Stimulated activated CD8-positive, alpha-beta memory T cell treated with anti-CD3 and anti-CD28 coated beads, Interleukin-15, amount 100 ng/mL, for 48 hours (primary cell): Measurements from ENCODE around the gene SPOUT1.
"Not testable (repeated sequence)": the region's sequence is repeated elsewhere in the genome, so short reads cannot be mapped to it uniquely, and the experiment has no call there.

Source experiments
- DNase-seq, 2 donors: peaks; one replicate each; pipeline ENCODE4 v3.0.0-alpha.2; 2020; ENCODE audit warnings: low read depth in 2 of 2

Gene SPOUT1, protein sequence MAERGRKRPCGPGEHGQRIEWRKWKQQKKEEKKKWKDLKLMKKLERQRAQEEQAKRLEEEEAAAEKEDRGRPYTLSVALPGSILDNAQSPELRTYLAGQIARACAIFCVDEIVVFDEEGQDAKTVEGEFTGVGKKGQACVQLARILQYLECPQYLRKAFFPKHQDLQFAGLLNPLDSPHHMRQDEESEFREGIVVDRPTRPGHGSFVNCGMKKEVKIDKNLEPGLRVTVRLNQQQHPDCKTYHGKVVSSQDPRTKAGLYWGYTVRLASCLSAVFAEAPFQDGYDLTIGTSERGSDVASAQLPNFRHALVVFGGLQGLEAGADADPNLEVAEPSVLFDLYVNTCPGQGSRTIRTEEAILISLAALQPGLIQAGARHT

DNA sequence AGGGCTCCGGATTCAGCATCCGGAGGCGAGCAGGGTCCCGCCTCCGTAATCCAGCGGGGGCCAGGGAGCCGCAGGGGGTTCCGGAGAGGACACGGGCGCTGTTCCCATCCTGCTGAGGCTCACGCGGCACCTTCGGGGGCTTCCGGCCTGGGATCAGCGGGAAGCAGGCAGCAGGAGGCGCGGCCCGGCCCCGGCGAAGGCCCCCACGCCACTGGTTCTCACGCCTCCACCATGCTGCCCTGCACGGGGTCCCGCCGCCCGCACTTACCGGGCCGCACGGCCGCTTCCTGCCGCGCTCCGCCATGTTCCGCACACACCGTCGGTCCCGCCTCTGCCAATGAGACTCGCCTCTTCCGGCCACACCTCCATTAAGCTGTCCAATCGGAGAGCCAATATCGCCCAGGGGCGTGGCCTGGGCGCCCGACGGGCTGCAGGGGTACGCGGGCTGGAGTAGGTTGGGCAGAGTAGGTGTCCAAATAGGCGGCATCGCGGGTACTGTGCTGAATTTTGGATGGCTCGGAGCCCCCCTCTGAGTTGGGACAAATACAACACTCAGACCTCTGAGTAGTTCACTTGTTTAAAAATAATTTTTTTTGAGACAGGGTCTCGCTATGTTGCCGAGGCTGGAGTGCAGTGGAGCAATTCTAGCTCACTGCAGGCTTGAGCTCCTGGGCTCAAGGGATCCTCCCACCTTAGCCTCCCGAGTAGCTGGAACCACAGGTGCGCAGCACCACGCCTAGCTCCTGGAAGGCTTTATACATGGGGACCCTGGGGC is at the start of gene SPOUT1:
SPOUT1 (minus strand) TSS at position 318 of the 775 bp plus-strand sequence; CDS start at position 304, 14 bp downstream.
- peak; percentile 91 to 92 for DNase-seq

DNA sequence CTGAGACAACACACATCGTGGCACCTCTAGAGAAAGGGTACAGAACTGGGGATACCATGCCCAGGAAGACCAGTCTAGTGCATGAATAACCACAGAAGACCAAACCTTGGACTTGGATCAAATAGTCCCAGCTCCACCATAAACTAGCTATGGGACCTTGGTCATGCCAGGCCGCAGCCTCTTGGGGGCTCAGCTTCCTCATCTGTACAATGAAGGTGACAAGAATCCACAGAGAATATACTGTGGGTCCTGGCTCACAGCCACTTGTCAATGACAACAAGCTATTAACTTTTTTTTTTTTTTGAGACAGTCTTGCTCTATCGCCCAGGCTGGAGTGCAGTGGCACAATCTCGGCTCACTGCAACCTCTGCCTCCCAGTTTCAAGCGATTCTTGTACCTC is 48.3 kb upstream of the SPOUT1 start:
- no peak for DNase-seq

DNA sequence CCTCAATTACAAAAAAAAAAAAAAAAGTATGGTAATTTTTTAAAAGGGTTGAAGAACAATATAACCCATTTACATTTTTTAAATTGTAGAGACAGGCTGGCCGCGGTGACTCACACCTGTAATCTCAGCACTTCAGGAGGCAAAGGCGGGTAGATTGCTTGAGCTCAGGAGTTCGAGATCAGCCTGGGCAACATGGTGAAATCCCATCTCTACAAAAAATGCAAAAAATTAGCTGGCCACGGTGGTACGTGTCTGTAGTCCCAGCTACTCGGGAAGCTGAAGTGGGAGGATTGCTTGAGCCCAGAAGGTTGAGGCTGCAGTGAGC is 41.3 kb upstream of the SPOUT1 start:
- not testable (repeated sequence) for DNase-seq

DNA sequence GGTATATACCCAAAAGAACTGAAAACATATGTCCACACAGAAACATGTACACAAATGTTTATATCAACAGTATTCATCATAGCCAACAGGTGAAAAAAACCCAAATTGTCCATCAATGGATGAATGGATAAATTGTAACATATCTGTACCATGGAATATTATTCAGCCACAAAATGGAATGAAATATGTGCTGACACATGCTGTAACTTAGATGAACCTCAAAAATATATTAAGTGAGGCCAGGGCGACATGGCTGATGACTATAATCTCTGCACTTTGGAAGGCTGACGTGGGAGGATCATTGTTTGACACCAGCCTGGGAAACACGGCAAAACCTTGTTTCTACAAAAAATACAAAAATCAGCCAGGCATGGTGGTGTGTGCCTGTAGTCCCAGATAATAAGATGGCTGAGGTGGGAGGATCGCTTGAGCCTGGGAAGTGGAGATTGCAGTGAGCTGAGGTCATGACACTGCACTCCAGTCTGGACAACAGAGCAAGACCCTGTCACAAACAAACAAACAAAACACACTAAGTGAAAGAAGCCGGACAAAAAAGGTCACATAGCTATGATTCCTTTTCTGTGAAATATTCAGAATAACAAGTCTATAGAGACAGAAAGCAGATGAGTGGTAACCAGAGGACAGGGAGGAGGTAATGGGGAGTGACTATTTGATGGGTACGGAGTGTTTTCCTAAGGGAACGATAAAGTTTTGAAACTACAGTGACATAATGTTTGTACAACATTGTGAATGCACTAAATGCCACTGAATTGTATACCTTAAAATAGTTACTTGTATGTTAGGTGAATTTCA is 40.7 kb upstream of the SPOUT1 start:
- no peak for DNase-seq

DNA sequence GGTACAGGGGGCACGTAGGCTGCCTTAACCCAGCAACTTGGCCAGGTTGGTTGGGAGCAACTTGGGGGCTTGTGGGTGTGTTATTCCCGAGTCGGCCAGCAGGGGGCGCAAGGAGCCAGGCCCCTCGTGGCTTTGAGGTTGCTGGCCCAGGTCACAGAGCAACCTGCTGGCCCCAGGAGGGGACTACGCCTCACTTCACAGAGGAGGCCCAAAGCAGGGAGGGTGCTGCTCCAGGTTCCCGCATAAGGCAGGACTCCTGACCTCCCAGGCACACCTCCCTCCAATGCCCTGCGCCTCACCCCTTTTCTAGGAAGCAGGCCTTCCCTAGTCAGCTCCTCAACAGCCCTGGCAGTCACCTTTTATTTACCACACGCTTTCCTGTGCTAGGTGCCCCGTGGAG is 34.1 kb upstream of the SPOUT1 start:
- DNase-seq: peak; percentile 68

DNA sequence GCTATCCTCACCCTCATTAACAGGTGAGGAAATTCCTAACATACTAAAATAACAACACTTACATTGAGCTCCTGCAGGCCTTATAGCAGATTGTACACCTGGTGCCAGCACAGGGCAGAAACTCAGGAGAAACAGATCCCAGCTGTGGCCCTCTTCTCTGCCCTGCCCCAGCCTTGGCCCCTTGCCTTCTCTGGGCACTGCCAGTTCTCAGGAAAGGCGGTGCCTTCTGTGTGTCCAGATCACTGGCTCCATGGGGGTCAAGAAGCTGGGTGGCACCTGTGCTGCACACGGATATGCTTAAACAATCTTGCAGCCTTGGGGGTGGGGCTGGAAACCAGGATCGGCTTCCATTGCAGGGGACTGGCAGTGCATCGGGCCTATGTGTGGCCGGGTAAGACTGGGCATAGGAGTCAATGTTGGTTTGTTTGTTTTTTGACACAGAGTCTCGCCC is 32.8 kb upstream of the SPOUT1 start:
- no peak for DNase-seq

DNA sequence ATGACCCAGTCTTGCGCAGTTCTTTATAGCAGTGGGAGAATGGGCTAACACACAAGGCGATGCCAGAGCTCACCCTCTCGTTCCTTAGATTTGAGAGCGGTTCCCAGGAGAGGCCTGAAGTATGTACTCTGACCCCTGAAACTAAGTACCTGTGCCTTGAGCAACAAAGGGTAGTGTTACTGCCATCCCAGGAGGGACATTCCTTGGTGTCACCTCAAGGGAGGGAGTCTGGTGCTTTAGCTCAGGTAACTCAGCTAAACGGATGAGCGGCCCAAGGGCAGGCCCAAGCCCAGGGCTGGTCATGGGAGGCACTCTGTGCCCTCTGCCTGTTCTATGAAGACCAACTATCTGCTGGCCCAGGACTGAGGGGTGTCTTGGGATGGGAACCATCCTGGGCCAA is 31.9 kb upstream of the SPOUT1 start:
- no peak for DNase-seq

DNA sequence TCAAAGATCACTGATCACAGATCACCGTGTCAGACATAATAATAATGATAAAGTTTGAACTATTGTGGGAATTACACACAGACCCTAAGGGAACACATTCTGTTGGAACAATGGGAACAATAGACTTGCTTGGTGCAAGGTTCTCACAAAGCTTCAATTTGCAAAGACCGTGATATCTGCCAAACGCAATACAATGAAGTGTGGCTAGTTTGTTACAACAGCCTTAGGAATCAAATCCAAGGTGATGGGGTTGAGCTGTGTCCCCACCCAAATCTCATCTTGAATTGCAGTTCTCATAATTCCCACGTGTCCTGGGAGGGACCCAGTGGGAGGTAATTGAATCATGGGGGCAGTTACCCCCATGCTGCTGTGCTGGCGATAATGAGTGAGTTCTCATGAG is 31.3 kb upstream of the SPOUT1 start:
- DNase-seq: no peak

DNA sequence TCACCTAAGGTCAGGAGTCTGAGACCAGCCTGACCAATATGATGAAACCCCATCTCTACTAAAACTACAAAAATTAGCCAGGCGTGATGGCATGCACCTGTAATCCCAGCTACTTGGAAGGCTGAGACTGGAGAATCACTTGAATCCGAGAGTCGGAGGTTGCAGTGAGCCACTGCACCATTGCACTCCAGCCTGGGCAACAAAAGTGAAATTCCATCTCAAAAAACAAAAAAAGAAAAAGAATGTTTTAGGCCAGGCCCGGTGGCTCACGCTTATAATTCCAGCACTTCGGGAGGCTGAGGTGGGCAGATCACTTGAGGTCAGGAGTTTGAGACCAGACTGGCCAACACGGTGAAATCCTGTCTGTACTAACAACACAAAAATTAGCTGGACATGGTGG is 28.9 kb upstream of the SPOUT1 start:
- not testable (repeated sequence) for DNase-seq

DNA sequence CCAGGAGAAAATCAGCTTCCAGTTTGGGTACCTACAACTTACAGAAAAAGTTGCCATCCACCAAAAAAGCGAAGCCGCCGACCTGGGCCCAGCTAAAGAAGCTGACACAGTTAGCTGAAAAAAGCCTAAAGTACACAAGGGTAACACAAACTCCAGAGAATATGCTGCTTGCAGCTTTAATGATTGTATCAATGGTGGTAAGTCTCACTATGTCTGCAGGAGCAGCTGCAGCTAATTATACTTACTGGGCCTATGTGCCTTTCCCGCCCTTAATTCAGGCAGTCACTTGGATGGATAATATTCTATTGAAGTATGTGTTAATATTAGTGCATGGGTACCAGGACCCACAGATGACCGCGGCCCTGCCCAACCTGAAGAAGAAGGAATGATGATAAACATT is 24.9 kb upstream of the SPOUT1 start:
- not testable (repeated sequence) for DNase-seq

DNA sequence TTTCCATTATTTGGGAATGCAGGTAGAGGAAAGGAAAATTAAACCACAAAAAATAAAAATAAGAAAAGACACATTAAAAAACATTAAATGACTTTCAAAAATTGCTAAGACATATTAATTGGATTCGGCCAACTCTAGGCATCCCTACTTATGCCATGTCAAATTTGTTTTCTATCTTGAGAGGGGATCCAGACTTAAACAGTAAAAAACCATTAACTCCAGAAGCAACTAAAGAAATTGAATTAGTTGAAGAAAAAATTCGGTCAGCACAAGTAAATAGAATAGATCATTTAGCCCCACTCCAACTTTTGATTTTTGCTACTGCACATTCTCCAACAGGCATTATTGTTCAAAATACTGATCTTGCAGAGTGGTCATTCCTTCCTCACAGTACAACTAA is 23.1 kb upstream of the SPOUT1 start:
- not testable (repeated sequence) for DNase-seq

DNA sequence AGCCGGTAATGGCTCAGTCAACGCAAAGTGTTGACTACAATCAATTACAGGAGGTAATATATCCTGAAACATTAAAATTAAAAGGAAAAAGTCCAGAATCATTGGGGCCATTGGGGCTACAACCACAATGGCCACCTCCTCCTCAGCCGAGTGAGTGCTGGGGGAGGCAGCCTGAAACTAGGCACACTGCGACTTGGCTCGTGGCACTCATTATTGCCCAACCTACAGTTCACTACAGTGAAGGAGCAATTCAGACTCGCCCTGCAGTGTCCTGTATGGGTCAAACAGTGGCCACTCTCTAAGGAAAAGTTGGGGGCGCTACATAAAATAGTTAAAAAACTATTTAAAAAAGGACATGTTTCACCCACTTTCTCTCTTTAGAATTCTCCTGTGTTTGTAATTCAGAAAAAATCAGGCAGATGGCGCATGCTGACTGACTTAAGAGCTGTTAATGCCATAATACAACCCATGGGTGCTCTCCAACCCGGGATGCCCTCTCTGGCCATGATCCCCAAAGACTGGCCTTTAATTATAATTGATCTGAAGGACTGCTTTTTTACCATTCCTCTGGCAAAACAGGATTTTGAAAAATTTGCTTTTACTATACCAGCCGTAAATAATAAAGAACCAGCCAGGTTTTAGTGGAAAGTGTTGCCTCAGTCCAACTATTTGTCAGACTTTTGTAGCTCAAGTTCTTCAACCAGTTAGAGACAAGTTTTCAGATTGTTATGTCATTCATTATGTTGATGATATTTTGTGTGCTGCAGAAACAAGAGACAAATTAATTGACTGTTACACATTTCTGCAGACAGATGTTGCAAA is 22.4 kb upstream of the SPOUT1 start:
- DNase-seq: not testable (repeated sequence)

DNA sequence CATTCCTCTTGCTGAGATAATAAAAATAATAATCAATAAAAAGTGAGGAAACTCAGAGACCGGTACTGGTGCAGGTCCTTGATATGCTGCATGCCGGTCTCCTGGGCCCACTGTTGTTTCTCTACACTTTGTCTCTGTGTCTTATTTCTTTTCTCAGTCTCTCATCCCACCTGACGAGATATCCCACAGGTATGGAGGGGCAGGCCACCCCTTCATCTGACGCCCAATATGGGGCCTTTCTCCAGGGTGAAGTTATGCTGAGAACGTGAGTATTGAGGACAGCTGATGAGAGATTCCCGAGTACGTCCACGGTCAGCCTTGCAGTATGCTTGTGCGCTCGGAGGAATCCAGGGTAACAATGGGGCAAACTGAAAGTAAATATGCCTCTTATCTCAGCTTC is 21.4 kb upstream of the SPOUT1 start:
- not testable (repeated sequence) for DNase-seq

DNA sequence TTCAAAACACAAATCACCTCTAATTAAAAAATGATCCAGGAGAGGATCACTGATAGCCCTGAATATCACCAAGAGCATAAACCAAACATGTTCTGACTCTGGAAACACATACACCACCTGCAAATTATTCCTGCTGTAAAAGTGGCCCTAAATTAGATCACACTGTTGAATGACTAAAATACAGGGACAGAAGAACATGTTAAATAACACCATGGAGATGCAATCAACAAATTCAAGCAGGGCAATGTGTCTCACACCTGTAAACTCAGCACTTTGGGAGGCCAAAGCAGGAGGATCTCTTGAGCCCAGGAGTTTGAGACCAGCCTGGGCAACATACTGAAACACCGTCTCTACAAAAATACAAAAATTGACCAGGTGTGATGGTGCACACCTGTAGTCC is 18.2 kb upstream of the SPOUT1 start:
- DNase-seq: no peak

DNA sequence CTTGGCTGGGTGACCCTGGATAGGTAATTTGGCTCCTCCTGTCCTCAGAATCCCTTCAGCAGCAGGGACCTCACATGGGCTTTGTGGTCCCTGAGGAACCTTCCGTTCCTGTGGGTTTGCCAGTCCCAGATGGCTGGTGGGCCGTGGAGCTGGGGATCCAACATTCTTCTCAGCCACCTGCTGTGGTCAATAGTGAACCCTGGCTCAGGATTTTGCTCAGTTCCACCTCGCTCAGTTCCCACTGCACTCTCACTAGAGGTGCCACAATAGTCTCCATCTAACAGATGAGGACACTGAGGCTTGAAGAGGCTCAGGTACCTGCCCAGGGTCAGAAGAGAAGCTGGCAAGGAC is 17.1 kb upstream of the SPOUT1 start:
- DNase-seq: no peak

DNA sequence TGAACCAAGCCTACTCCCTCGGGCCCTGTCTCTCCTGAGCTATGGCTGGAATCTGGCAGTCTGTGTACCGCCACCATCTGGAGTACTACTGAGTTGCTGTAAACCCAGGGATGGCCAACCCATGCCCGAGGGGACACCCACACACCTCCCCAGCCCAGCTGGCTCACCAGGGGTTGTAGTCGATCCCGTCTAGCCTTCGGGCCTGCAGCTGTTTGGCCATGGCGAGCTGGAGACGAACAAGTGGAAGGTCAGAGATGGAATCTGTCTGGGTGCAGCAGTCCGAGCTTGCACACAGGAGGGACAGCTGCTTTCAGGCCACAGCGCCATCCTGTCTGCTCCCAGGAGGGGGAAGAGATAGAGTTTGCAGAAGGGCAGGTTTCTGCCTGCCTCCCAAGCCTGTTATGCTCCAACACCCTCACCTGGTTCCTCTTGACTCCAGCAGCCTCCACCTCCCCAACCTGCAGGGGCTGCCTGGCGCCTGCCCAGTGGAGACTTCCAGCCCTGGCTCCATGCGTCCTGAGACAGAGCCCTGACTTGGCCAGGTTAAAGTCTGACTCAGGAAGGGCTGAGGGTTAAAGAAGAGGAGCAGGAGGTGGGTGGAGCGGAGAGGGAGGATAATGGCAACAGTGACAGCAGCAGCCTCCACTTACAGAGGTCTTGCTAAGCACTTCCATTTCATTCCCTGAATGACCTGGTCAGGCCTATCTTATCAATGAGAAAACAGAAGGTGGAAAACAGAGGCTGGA is 15.8 kb upstream of the SPOUT1 start:
- DNase-seq: no peak

DNA sequence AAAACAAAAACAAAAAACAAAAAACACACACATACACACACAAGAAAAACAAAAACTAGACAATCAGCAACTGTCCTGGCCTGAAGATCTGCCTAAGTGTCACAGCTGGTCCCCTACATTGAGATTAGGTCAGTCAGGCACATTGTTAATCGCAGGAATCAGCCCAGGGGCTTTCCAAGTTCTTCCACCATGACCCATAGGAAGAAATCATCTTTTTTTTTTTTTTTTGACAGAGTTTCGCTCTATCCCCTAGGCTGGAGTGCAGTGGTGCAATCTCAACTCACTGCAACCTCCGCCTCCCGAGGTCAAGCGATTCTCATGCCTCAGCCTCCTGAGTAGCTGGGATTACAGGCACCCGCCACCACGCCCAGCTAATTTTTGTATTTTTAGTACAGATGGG is 13.6 kb upstream of the SPOUT1 start:
- not testable (repeated sequence) for DNase-seq

DNA sequence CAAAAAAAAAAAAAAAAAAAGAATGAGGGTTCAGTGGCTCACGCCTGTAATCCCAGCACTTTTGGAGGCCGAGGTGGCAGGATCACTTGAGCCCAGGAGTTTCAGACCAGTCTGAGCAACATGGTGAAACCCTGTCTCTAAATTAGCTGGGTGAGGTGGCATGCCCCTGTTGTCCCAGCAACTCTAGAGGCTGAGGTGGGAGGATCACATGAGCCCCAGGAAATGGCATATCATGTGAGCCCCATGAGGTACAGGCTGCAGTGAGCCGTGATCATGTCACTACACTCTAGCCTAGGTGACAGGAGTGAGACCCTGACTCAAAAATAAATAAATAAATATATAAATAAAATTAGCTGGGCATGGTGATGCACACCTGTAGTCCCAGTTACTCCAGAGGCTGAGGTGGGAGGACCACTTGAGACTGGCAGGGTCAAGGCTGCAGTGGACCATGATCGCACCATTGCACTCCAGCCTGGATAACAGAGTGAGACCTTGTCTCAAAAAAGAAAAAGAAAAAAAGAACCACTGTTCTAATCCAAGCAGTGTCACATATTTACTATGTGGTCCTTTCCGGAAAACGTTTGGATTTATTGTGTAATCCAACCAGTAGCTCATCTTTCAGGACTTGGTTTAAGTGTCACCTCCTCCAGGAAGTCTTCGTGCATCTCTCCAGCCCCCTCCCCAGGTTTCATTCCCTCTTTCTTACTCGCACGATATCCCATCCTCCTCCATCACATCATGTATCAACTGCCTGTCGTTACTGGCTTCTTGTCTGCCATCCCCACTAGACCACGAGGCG is 12.3 kb upstream of the SPOUT1 start:
- DNase-seq: no peak

DNA sequence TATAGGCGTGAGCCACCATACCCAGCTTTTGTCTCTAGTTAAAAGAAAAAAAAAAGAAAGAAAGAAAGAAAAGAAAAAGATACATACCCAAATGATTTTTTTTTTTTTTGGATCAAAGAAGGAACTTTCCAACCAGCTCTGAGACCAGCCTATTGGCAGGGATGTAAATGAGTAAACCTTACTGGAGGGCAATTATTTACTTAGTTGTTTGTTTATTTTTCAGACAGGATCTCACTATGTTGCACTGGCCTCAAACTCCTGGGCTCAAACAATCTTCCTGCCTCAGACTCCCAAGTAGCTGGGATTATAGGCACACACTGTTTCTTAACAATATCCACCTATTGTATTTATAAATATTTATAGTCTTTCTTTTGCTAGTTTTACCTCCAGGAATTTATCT is 10.9 kb upstream of the SPOUT1 start:
- DNase-seq: no peak

DNA sequence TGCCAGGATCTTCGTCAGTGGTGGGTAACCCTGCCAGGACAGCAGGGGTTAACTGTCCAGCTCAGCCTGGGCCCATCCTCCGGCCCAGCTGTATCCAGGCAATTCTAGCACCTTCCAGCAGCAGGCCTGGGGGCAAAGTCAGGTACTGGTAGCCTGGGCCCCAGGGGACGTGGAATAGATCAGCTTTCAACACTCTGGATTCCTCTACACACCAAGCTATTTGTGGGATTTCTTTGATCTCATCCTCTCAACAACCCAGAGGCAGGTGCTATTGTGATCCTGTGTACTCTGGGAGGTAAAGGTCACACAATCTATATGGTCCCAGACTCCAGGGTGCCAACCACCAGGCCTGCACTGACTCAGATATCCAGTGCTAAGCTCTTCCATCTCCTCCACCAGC is 8.7 kb upstream of the SPOUT1 start:
- no peak for DNase-seq
